ENCODE results near the gene KCNN2.
"Not testable (repeated sequence)": the region's sequence is repeated elsewhere in the genome, so short reads cannot be mapped to it uniquely, and the experiment has no call there.

KCNN2 gene

GRCh38 chr5:114427204-114427603 lies 65.3 kb downstream of the KCNN2 start:
- no peak for TF ChIP-seq CTCF (conservative IDR thresholded peaks at IDR 0.05; ENCODE audit: control insufficient read depth, insufficient read depth, low read depth, low read length)
- no peak overlapping the region for H3K4me3 ChIP-seq (ENCODE audit: control insufficient read depth, low read depth, low read length)
- DNase-seq (ENCODE audit: low read depth), result no peak

GRCh38 chr5:114430532-114430931 lies 68.7 kb downstream of the KCNN2 start:
- H3K4me3 ChIP-seq (ENCODE audit: control insufficient read depth, low read depth, low read length), result no peak overlapping the region
- DNase-seq (ENCODE audit: low read depth), result no peak
- no peak for TF ChIP-seq CTCF (conservative IDR thresholded peaks at IDR 0.05; ENCODE audit: control insufficient read depth, insufficient read depth, low read depth, low read length)

GRCh38 chr5:114432684-114433083 lies 70.8 kb downstream of the KCNN2 start:
- DNase-seq (ENCODE audit: low read depth); H3K4me3 ChIP-seq (ENCODE audit: control insufficient read depth, low read depth, low read length): not testable (repeated sequence)

- no peak for TF ChIP-seq CTCF (conservative IDR thresholded peaks at IDR 0.05; ENCODE audit: control insufficient read depth, insufficient read depth, low read depth, low read length)
- no peak overlapping the region for H3K4me3 ChIP-seq (ENCODE audit: control insufficient read depth, low read depth, low read length)
- no peak for DNase-seq (ENCODE audit: low read depth)
Observed at GRCh38 chr5:114434396-114435219, 72.7 kb downstream of the KCNN2 start.

- no peak for TF ChIP-seq CTCF (conservative IDR thresholded peaks at IDR 0.05; ENCODE audit: control insufficient read depth, insufficient read depth, low read depth, low read length)
- no peak for DNase-seq (ENCODE audit: low read depth)
- no peak overlapping the region for H3K4me3 ChIP-seq (ENCODE audit: control insufficient read depth, low read depth, low read length)
Observed at GRCh38 chr5:114435220-114435481, 73.3 kb downstream of the KCNN2 start.

GRCh38 chr5:114435885-114436299 lies 74.0 kb downstream of the KCNN2 start:
- no peak for TF ChIP-seq CTCF (conservative IDR thresholded peaks at IDR 0.05; ENCODE audit: control insufficient read depth, insufficient read depth, low read depth, low read length)
- DNase-seq (ENCODE audit: low read depth), result no peak

GRCh38 chr5:114437936-114438335 lies 76.1 kb downstream of the KCNN2 start:
- no peak for TF ChIP-seq CTCF (conservative IDR thresholded peaks at IDR 0.05; ENCODE audit: control insufficient read depth, insufficient read depth, low read depth, low read length)
- H3K4me3 ChIP-seq (ENCODE audit: control insufficient read depth, low read depth, low read length), result no peak overlapping the region
- DNase-seq (ENCODE audit: low read depth), result no peak

More at GRCh38 chr5:114435885-114436299, 74.0 kb downstream of the KCNN2 start:
- no peak overlapping the region for H3K4me3 ChIP-seq (ENCODE audit: control insufficient read depth, low read depth, low read length)

Data from fibroblast of mammary gland (primary cell).